GM23338 (cell line): ENCODE data around the gene TOR1AIP2. TPM values are rescaled to one million over a fixed set of nuclear protein-coding genes. Genes with fewer than 3 reads are reported as not detected.
"Not testable (repeated sequence)": the region's sequence is repeated elsewhere in the genome, so short reads cannot be mapped to it uniquely, and the experiment has no call there.

ENCODE experiments used
- ATAC-seq: fragments of 200-7000 bp; cut with Tn5 transposase; 3 replicates; pipeline ENCODE4 v1.9.1; 2020
- DNase-seq: peaks from one replicate; pipeline ENCODE4 v3.0.0-alpha.2; 2015; ENCODE audit warnings: low spot score
- H2AFZ ChIP-seq: fragments of 200-600 bp; sonication (generic); 2 replicates; pipeline ENCODE4 v1.8.0; 2016; ENCODE audit warnings: antibody characterized with exemption, mild to moderate bottlenecking, moderate library complexity
- H3F3A ChIP-seq: fragments of 200-600 bp; sonication (generic); replicated peaks from 2 replicates; pipeline ENCODE4 v1.8.0; 2017; ENCODE audit warnings: antibody characterized with exemption, mixed run types, low read depth
- H3K27ac ChIP-seq: fragments of 200-600 bp; sonication (generic); 2 replicates; pipeline ENCODE4 v1.6.1; 2016; ENCODE audit warnings: low read depth
- H3K27me3 ChIP-seq: fragments of 200-600 bp; sonication (generic); 2 replicates; pipeline ENCODE4 v1.8.0; 2016; ENCODE audit warnings: mild to moderate bottlenecking, mixed run types, moderate library complexity; ENCODE audit not compliant: insufficient read depth
- H3K36me3 ChIP-seq: fragments of 200-600 bp; sonication (generic); 2 replicates; pipeline ENCODE4 v1.8.0; 2016; ENCODE audit warnings: mild to moderate bottlenecking; ENCODE audit not compliant: insufficient read depth
- H3K4me1 ChIP-seq: fragments of 200-600 bp; sonication (generic); 2 replicates; pipeline ENCODE4 v1.8.0; 2016; ENCODE audit warnings: mild to moderate bottlenecking, moderate library complexity; ENCODE audit not compliant: insufficient read depth
- H3K4me2 ChIP-seq: fragments of 200-600 bp; sonication (generic); 2 replicates; pipeline ENCODE4 v1.7.1; 2017; ENCODE audit warnings: mixed run types
- H3K4me3 ChIP-seq: fragments of 200-600 bp; sonication (generic); 2 replicates; pipeline ENCODE4 v1.6.1; 2016; ENCODE audit warnings: mixed run types
- H3K79me2 ChIP-seq: fragments of 200-600 bp; sonication (generic); replicated peaks from 2 replicates; pipeline ENCODE4 v1.8.0; 2017; ENCODE audit warnings: mild to moderate bottlenecking; ENCODE audit not compliant: insufficient read depth
- H3K9me2 ChIP-seq: fragments of 200-600 bp; sonication (generic); 2 replicates; pipeline ENCODE4 v1.8.0; 2017; ENCODE audit not compliant: insufficient read depth
- H4K20me1 ChIP-seq: fragments of 200-600 bp; sonication (generic); replicated peaks from 2 replicates; pipeline ENCODE4 v1.8.0; 2017; ENCODE audit warnings: mild to moderate bottlenecking; ENCODE audit not compliant: insufficient read depth
- H3K27ac Mint-ChIP-seq: 2 replicates; pipeline ENCODE4 v1.8.0; 2020; ENCODE audit warnings: inconsistent platforms, mild to moderate bottlenecking, moderate library complexity, mixed read lengths
- H3K27me3 Mint-ChIP-seq: 3 replicates; pipeline ENCODE4 v1.8.0; 2022; ENCODE audit warnings: low read depth, mild to moderate bottlenecking, moderate library complexity, mixed read lengths, inconsistent platforms; ENCODE audit not compliant: insufficient read depth, poor library complexity
- H3K36me3 Mint-ChIP-seq: 3 replicates; pipeline ENCODE4 v1.8.0; 2021; ENCODE audit warnings: low read depth, mild to moderate bottlenecking, inconsistent platforms, moderate library complexity, mixed read lengths
- H3K4me1 Mint-ChIP-seq: 3 replicates; pipeline ENCODE4 v1.8.0; 2020; ENCODE audit warnings: mild to moderate bottlenecking, inconsistent platforms, mixed read lengths
- H3K4me3 Mint-ChIP-seq: 3 replicates; pipeline ENCODE4 v1.8.0; 2021; ENCODE audit warnings: moderate library complexity, mild to moderate bottlenecking, inconsistent platforms, mixed read lengths
- H3K9me3 Mint-ChIP-seq: 3 replicates; pipeline ENCODE4 v1.8.0; 2020; ENCODE audit warnings: moderate library complexity, mild to moderate bottlenecking, inconsistent platforms, mixed read lengths
- EZH2 ChIP-seq: fragments of 200-600 bp; sonication (generic); IDR thresholded peaks from one replicate; pipeline ENCODE4 v1.8.0; 2017; ENCODE audit warnings: antibody characterized with exemption, mild to moderate bottlenecking, low read depth; ENCODE audit not compliant: unreplicated experiment
- ZNF331 ChIP-seq: fragments of 250-450 bp; sonication (Bioruptor Pico); IDR thresholded peaks from 2 replicates; pipeline ENCODE4 v1.5.0; 2020; ENCODE audit warnings: low read depth, mild to moderate bottlenecking, moderate library complexity
- polyA plus RNA-seq: library from polyadenylated mRNA; unstranded; fragments of >200 nt; fragmentation: Nextera tagmentation; extraction: Ambion mirVana; gene quantifications from 2 replicates; pipeline ENCODE4 v1.2.1, GENCODE V29; 2016
- total RNA-seq: library from RNA; depleted of rRNA; stranded (reverse); fragments of >200 nt; shearing (Covaris generic); gene quantifications from 2 replicates; pipeline ENCODE4 v1.2.3, GENCODE V29; 2014
- TF ChIP-seq, protein P1 (sequence below): fragments of 250-450 bp; sonication (Bioruptor Pico); IDR thresholded peaks from 2 replicates; pipeline ENCODE4 v1.5.0; 2020; ENCODE audit warnings: mild to moderate bottlenecking, moderate library complexity

The TOR1AIP2 gene
- total and polyA plus RNA-seq, 2 experiments from 2014 or later = 21.1 to 81.3 TPM

GRCh38 chr1:179840107-179840506 is 37.5 kb downstream of the TOR1AIP2 start (continued):
- TF ChIP-seq, protein P1, sequence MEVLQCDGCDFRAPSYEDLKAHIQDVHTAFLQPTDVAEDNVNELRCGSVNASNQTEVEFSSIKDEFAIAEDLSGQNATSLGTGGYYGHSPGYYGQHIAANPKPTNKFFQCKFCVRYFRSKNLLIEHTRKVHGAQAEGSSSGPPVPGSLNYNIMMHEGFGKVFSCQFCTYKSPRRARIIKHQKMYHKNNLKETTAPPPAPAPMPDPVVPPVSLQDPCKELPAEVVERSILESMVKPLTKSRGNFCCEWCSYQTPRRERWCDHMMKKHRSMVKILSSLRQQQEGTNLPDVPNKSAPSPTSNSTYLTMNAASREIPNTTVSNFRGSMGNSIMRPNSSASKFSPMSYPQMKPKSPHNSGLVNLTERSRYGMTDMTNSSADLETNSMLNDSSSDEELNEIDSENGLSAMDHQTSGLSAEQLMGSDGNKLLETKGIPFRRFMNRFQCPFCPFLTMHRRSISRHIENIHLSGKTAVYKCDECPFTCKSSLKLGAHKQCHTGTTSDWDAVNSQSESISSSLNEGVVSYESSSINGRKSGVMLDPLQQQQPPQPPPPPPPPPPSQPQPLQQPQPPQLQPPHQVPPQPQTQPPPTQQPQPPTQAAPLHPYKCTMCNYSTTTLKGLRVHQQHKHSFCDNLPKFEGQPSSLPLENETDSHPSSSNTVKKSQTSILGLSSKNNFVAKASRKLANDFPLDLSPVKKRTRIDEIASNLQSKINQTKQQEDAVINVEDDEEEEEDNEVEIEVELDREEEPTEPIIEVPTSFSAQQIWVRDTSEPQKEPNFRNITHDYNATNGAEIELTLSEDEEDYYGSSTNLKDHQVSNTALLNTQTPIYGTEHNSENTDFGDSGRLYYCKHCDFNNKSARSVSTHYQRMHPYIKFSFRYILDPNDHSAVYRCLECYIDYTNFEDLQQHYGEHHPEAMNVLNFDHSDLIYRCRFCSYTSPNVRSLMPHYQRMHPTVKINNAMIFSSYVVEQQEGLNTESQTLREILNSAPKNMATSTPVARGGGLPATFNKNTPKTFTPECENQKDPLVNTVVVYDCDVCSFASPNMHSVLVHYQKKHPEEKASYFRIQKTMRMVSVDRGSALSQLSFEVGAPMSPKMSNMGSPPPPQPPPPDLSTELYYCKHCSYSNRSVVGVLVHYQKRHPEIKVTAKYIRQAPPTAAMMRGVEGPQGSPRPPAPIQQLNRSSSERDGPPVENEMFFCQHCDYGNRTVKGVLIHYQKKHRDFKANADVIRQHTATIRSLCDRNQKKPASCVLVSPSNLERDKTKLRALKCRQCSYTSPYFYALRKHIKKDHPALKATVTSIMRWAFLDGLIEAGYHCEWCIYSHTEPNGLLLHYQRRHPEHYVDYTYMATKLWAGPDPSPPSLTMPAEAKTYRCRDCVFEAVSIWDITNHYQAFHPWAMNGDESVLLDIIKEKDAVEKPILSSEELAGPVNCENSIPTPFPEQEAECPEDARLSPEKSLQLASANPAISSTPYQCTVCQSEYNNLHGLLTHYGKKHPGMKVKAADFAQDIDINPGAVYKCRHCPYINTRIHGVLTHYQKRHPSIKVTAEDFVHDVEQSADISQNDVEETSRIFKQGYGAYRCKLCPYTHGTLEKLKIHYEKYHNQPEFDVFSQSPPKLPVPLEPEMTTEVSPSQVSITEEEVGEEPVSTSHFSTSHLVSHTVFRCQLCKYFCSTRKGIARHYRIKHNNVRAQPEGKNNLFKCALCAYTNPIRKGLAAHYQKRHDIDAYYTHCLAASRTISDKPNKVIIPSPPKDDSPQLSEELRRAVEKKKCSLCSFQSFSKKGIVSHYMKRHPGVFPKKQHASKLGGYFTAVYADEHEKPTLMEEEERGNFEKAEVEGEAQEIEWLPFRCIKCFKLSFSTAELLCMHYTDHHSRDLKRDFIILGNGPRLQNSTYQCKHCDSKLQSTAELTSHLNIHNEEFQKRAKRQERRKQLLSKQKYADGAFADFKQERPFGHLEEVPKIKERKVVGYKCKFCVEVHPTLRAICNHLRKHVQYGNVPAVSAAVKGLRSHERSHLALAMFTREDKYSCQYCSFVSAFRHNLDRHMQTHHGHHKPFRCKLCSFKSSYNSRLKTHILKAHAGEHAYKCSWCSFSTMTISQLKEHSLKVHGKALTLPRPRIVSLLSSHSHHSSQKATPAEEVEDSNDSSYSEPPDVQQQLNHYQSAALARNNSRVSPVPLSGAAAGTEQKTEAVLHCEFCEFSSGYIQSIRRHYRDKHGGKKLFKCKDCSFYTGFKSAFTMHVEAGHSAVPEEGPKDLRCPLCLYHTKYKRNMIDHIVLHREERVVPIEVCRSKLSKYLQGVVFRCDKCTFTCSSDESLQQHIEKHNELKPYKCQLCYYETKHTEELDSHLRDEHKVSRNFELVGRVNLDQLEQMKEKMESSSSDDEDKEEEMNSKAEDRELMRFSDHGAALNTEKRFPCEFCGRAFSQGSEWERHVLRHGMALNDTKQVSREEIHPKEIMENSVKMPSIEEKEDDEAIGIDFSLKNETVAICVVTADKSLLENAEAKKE (CRISPR knock-in tag) = no peak
- TF ChIP-seq ZNF331 (CRISPR knock-in tag) = no peak
- TF ChIP-seq EZH2 = no peak

GRCh38 chr1:179836686-179837445 is 40.7 kb downstream of the TOR1AIP2 start:
- not testable (repeated sequence) for H3K9me3 Mint-ChIP-seq, H3K27ac Mint-ChIP-seq

More at GRCh38 chr1:179836686-179837445, 40.7 kb downstream of the TOR1AIP2 start:
- H2AFZ ChIP-seq, ATAC-seq, H3F3A ChIP-seq, H3K4me3 Mint-ChIP-seq, H3K27me3 Mint-ChIP-seq, DNase-seq, H3K4me2 ChIP-seq, H3K36me3 ChIP-seq, H3K27ac ChIP-seq, H3K4me1 ChIP-seq, H3K4me3 ChIP-seq, H3K27me3 ChIP-seq, H3K9me2 ChIP-seq, H3K79me2 ChIP-seq, H4K20me1 ChIP-seq: not testable (repeated sequence)
- H3K36me3 Mint-ChIP-seq = peaks cover 12% of the 10 kb centered on the region
- peaks cover 23% of the 10 kb centered on the region for H3K4me1 Mint-ChIP-seq
